Fibroblast of lung (primary cell): ENCODE data around the gene PDSS1.

ENCODE experiments used
- CTCF ChIP-seq, 2 donors: IDR thresholded peaks in 1 of 2; conservative IDR thresholded peaks in 1 of 2; 1 replicate in 1 of 2; 2 replicates in 1 of 2; pipeline ENCODE4 v1.5.1; 2011 to 2012; ENCODE audit warnings: low read length in 2 of 2, control low read depth in 1 of 2, inconsistent platforms in 1 of 2, low read depth in 1 of 2, mild to moderate bottlenecking in 1 of 2
- EZH2 ChIP-seq: IDR thresholded peaks from 2 replicates; pipeline ENCODE4 v1.5.1; 2012; ENCODE audit warnings: low read length, control low read depth, mild to moderate bottlenecking; ENCODE audit errors: missing control alignments

GRCh38 chr10:26711324-26711723 lies 13.8 kb downstream of the PDSS1 start:
- TF ChIP-seq CTCF (conservative IDR thresholded peaks at IDR 0.05 in 1 of 2, IDR thresholded peaks at IDR 0.05 in 1 of 2; ENCODE audit: low read depth in 1 of 2, low read length in 2 of 2) (no peak), EZH2 (no peak)
